HepG2 (cell line): ENCODE results near the gene MYCBP2. TPM values are rescaled to one million over a fixed set of nuclear protein-coding genes. Genes with fewer than 3 reads are reported as not detected.

ENCODE experiments used
- ATAC-seq: fragments of 200-7000 bp; cut with Tn5 transposase; 3 replicates; pipeline ENCODE4 v1.9.1; 2020; ENCODE audit warnings: mild to moderate bottlenecking, moderate library complexity
- BruUV-seq: library from RNA; stranded (reverse); fragments of 400-500 nt; replicated peaks from 2 replicates; lab custom pipeline; 2021; lab: Mats Ljungman, UMichigan
- CTCF ChIA-PET: fragments of 300-600 bp; formaldehyde crosslinking; extraction: SDS; loops from one replicate; lab custom pipeline; 2021; ENCODE audit warnings: low total read pairs, inconsistent platforms, low intra/inter-chr PET ratio; lab: Yijun Ruan, JAX
- POLR2A ChIA-PET: fragments of 350-600 bp; sonication (Branson Sonifier 250); formaldehyde crosslinking; loops from one replicate; lab custom pipeline; 2020; ENCODE audit warnings: antibody characterized with exemption, inconsistent platforms; lab: Yijun Ruan, JAX
- DNase-seq: peaks from one replicate; pipeline ENCODE4 v3.0.0-alpha.2; 2015; ENCODE audit warnings: low spot score
- FAIRE-seq: peaks from 3 replicates; lab custom pipeline; 2011; peaks lifted over from hg19 to GRCh38; lab: Jason Lieb, UNC
- H2AFZ ChIP-seq: one replicate; pipeline ENCODE4 v1.6.1; 2011; ENCODE audit warnings: low read length, inconsistent platforms
- H3K27ac ChIP-seq: fragments of 300-600 bp; 3 replicates; pipeline ENCODE4 v1.8.0; 2011; ENCODE audit warnings: mixed run types, mild to moderate bottlenecking, mixed read lengths, low read length, inconsistent platforms; ENCODE audit not compliant: insufficient read depth; ENCODE audit errors: extremely low read length
- H3K27me3 ChIP-seq, 2 experiments: fragments of 200-600 bp in 1 of 2; 2 replicates in 1 of 2; 3 replicates in 1 of 2; pipeline versions ENCODE4 v1.6.0 to v1.8.0; 2011; ENCODE audit warnings: low read length in 2 of 2, mild to moderate bottlenecking in 2 of 2, moderate library complexity in 2 of 2, inconsistent platforms in 1 of 2; ENCODE audit not compliant: insufficient read depth in 2 of 2, control insufficient read depth in 1 of 2
- H3K36me3 ChIP-seq, 2 experiments: fragments of 200-600 bp in 1 of 2; replicated peaks in 1 of 2; 2 replicates in 1 of 2; 3 replicates in 1 of 2; pipeline versions ENCODE4 v1.5.1 to v1.8.0; 2011; ENCODE audit warnings: low read length in 2 of 2, inconsistent platforms in 1 of 2; ENCODE audit not compliant: insufficient read depth in 2 of 2, control insufficient read depth in 1 of 2
- H3K4me1 ChIP-seq: 2 replicates; pipeline ENCODE4 v1.5.1; 2012; ENCODE audit warnings: low read length, inconsistent platforms; ENCODE audit not compliant: insufficient read depth
- H3K4me2 ChIP-seq: 2 replicates; pipeline ENCODE4 v1.6.0; 2011; ENCODE audit warnings: low read depth, low read length, inconsistent platforms
- H3K4me3 ChIP-seq, 3 experiments: fragments of 200-600 bp in 1 of 3; sonication (generic), shearing (Covaris generic) in 1 of 3; replicated peaks in 1 of 3; 2 replicates each; pipeline ENCODE4 v1.5.1; 2011 to 2016; ENCODE audit warnings: low read length in 3 of 3, inconsistent platforms in 2 of 3, low read depth in 2 of 3, mild to moderate bottlenecking in 2 of 3, control low read depth in 1 of 3, mixed read lengths in 1 of 3; ENCODE audit not compliant: insufficient read depth in 1 of 3
- H3K79me2 ChIP-seq: one replicate; pipeline ENCODE4 v1.6.1; 2011; ENCODE audit warnings: low read length, inconsistent platforms; ENCODE audit not compliant: insufficient read depth
- H3K9ac ChIP-seq: 2 replicates; pipeline ENCODE4 v1.6.0; 2011; ENCODE audit warnings: mild to moderate bottlenecking, low read depth, low read length, inconsistent platforms; ENCODE audit not compliant: insufficient read depth
- H3K9me3 ChIP-seq: 2 replicates; pipeline ENCODE4 v1.5.1; 2012; ENCODE audit warnings: mild to moderate bottlenecking, low read length
- H4K20me1 ChIP-seq: 2 replicates; pipeline ENCODE4 v1.6.0; 2011; ENCODE audit warnings: inconsistent platforms, mild to moderate bottlenecking, low read length, moderate library complexity; ENCODE audit not compliant: insufficient read depth
- CEBPB ChIP-seq: IDR thresholded peaks from 2 replicates; pipeline ENCODE4 v1.6.1; 2011; ENCODE audit warnings: low read depth, low read length, improper control_type of control experiment, borderline replicate concordance
- MXD3 ChIP-seq: IDR thresholded peaks from 2 replicates; pipeline ENCODE4 v1.6.1; 2016; ENCODE audit warnings: mild to moderate bottlenecking, missing biosample characterization, missing genetic modification reagents
- ZSCAN9 ChIP-seq: IDR thresholded peaks from 2 replicates; pipeline ENCODE4 v1.6.1; 2016; ENCODE audit warnings: borderline replicate concordance
- WGBS: methylation state at CpG from one replicate; pipeline ENCODE4 v1.1.6; 2017; ENCODE audit warnings: low lambda C conversion rate; 5-methylcytosine and 5-hydroxymethylcytosine counted together
- in situ Hi-C: cut with HindIII; loops from 2 replicates; pipeline ENCODE4 v1.10.0; 2017; ENCODE audit warnings: low pct_unique_long_range_greater_than_20kb; ENCODE audit not compliant: extremely low pct_ligation_motif_present
- intact Hi-C: fragments of 100-400 bp; cut with micrococcal nuclease; formaldehyde crosslinking; loops from one replicate; pipeline ENCODE4 v1.10.0; 2022; ENCODE audit not compliant: unreplicated experiment
- polyA plus RNA-seq, 8 experiments: library from polyadenylated mRNA; depleted of rRNA in 3 of 8; stranded (reverse) in 7 of 8; unstranded in 1 of 8; fragments of >200 nt; fragmentation: Illumina TruSeq in 4 of 8; extraction: Trizol in 4 of 8; gene quantifications; 2 replicates each; pipeline versions ENCODE4 v1.2.1 to v1.2.3, GENCODE V29; 2011 to 2016; ENCODE audit warnings: low read depth in 4 of 8, missing spikeins in 1 of 8, mixed read lengths in 1 of 8; ENCODE audit not compliant: insufficient read depth in 1 of 8
- total RNA-seq, 5 experiments: library from RNA; depleted of rRNA; stranded (reverse); fragments of >200 nt; fragmentation: Illumina TruSeq; extraction: Trizol; gene quantifications; 2 replicates each; pipeline ENCODE4 v1.2.3, GENCODE V29; 2016; ENCODE audit warnings: low read depth in 1 of 5

Gene MYCBP2
- total and polyA plus RNA-seq, 2 of the 13 experiments (the other 11 are each of a cell fraction or from before 2014, with no cell fraction given): 16.3 to 35.3 TPM

GRCh38 chr13:77040835-77041234, 286.1 kb downstream of the MYCBP2 start:
- POLR2A ChIA-PET: no interaction called here
- FAIRE-seq: no peak
- CTCF ChIA-PET: no interaction called here
- Histone ChIP-seq H2AFZ (no peak overlapping the region), H3K27ac (no peak overlapping the region), H4K20me1 (no peaks in the 10 kb centered on the region), H3K4me3 (no peak overlapping the region), H3K4me1 (no peaks in the 10 kb centered on the region), H3K36me3 (no peaks in the 10 kb centered on the region; a peak in 2 of 5 replicates), H3K27me3 (no peaks in the 10 kb centered on the region), H3K79me2 (no peaks in the 10 kb centered on the region), H3K9ac (no peak overlapping the region), H3K4me2 (no peak overlapping the region), H3K9me3 (no peaks in the 10 kb centered on the region)
- TF ChIP-seq ZSCAN9 (CRISPR knock-in tag): no peak
- peak; percentile 56; the same call in 1 of the 2 replicates for TF ChIP-seq CEBPB
- intact Hi-C loops (no loop called here), in situ Hi-C loops (no loop called here)
- no TSS peak for BruUV-seq
- WGBS: 88% methylated on average over 8 of the region's 9 CpGs
- DNase-seq: no peak
- no peak for ATAC-seq

GRCh38 chr13:77040076-77040475, 286.8 kb downstream of the MYCBP2 start:
- in situ Hi-C loops (no loop called here), intact Hi-C loops (no loop called here)
- WGBS: 73% methylated on average over 7 of the region's 7 CpGs
- Histone ChIP-seq H3K36me3 (no peaks in the 10 kb centered on the region; a peak in 2 of 5 replicates), H3K27ac (no peak overlapping the region), H2AFZ (no peak overlapping the region), H4K20me1 (no peaks in the 10 kb centered on the region), H3K27me3 (no peaks in the 10 kb centered on the region), H3K9ac (no peak overlapping the region), H3K4me2 (no peak overlapping the region), H3K4me3 (no peak overlapping the region), H3K4me1 (no peaks in the 10 kb centered on the region), H3K9me3 (no peaks in the 10 kb centered on the region), H3K79me2 (no peaks in the 10 kb centered on the region)
- CTCF ChIA-PET: no interaction called here
- POLR2A ChIA-PET: no interaction called here
- no TSS peak for BruUV-seq
- TF ChIP-seq MXD3 (CRISPR knock-in tag): no peak
- ATAC-seq: no peak
- no peak for FAIRE-seq
- DNase-seq: no peak
